Testis (tissue), 3 donors: Measurements from ENCODE around the gene PCLAF. TPM values are rescaled to one million over a fixed set of nuclear protein-coding genes. Genes with fewer than 3 reads are reported as not detected.

Experiments
- DNase-seq: peaks from one replicate; pipeline ENCODE4 v3.0.0-alpha.2; 2019
- H3K27ac ChIP-seq, 2 donors: fragments of 200-600 bp; sonication (generic); one replicate each; pipeline ENCODE4 v1.5.1; 2019
- H3K27me3 ChIP-seq: fragments of 200-600 bp; sonication (generic); one replicate; pipeline ENCODE4 v1.5.1; 2019
- H3K36me3 ChIP-seq: fragments of 200-600 bp; sonication (generic); one replicate; pipeline ENCODE4 v1.5.1; 2017; ENCODE audit warnings: low read depth; ENCODE audit errors: missing control alignments
- H3K4me1 ChIP-seq: fragments of 200-600 bp; sonication (generic); one replicate; pipeline ENCODE4 v1.5.1; 2019
- H3K4me3 ChIP-seq, 2 donors: fragments of 200-600 bp; sonication (generic); one replicate each; pipeline ENCODE4 v1.5.1; 2017 to 2019
- H3K9me3 ChIP-seq: fragments of 200-600 bp; sonication (generic); one replicate; pipeline ENCODE4 v1.5.1; 2017
- POLR2A ChIP-seq: fragments of 450-650 bp; IDR thresholded peaks from one replicate; pipeline ENCODE4 v1.6.1; 2017; ENCODE audit warnings: antibody characterized with exemption, mild to moderate bottlenecking, moderate library complexity
- WGBS, 2 donors: methylation state at CpG; one replicate each; pipeline ENCODE4 v1.1.5; 2018; 5-methylcytosine and 5-hydroxymethylcytosine counted together
- intact Hi-C: fragments of 100-400 bp; cut with DNase I; formaldehyde crosslinking; loops from one replicate; pipeline ENCODE4 v1.15.1; 2023; ENCODE audit warnings: low total_unique reads
- polyA plus RNA-seq: library from polyadenylated mRNA; stranded (reverse); fragments of 350-450 nt; fragmentation: Illumina TruSeq; extraction: RNeasy Lipid Tissue Mini Kit (QIAGEN cat#74804); gene quantifications from one replicate; pipeline ENCODE4 v1.2.3, GENCODE V29; 2014; ENCODE audit warnings: low read depth, low replicate concordance; ENCODE audit not compliant: insufficient read depth
- total RNA-seq, 2 donors: library from RNA; depleted of rRNA; stranded (reverse); fragments of >200 nt; gene quantifications; one replicate each; pipeline ENCODE4 v1.2.3, GENCODE V29; 2016
- TF ChIP-seq, protein P1 (sequence below), 3 experiments: fragments of 450-650 bp in 2 of 3; fragments of 200-600 bp in 1 of 3; sonication (generic) in 1 of 3; IDR thresholded peaks; one replicate each; pipeline ENCODE4 v1.5.1; 2016 to 2019; ENCODE audit warnings: antibody characterized with exemption in 3 of 3, mild to moderate bottlenecking in 2 of 3, moderate library complexity in 1 of 3

Gene PCLAF
- total and polyA plus RNA-seq, 3 donors from 2014 or later, result 6.0 to 19.5 (median 10.9) TPM

DNA sequence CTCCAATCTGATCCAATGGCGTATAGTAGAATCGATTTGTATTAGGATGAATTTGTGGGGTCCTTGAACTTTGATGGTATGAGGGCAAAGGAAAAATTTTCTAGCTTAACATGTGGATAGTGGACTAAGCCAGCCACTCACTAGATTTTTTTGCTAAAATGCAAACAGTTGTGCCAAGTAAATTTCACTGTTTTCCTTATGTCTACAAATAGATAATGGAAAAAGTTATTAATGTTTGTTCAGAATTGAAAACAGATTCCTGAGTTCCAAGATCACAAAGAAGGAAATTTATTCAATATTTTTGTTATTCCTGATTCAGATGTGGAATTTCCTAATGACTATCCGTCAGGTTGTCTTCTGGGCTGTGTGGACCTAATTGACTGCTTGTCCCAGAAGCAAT lies 44.0 kb upstream of the PCLAF start:
- Histone ChIP-seq H3K4me1 (peaks cover 6% of the 10 kb centered on the region), H3K36me3 (peaks cover 3% of the 10 kb centered on the region), H3K27me3 (no peaks in the 10 kb centered on the region), H3K4me3 (no peak overlapping the region), H3K27ac (no peak overlapping the region), H3K9me3 (no peaks in the 10 kb centered on the region)
- 82 to 85% methylated on average over 3 of the region's 3 CpGs for WGBS, 2 donors
- DNase-seq, result no peak
- no peak for TF ChIP-seq POLR2A
- TF ChIP-seq, protein P1, sequence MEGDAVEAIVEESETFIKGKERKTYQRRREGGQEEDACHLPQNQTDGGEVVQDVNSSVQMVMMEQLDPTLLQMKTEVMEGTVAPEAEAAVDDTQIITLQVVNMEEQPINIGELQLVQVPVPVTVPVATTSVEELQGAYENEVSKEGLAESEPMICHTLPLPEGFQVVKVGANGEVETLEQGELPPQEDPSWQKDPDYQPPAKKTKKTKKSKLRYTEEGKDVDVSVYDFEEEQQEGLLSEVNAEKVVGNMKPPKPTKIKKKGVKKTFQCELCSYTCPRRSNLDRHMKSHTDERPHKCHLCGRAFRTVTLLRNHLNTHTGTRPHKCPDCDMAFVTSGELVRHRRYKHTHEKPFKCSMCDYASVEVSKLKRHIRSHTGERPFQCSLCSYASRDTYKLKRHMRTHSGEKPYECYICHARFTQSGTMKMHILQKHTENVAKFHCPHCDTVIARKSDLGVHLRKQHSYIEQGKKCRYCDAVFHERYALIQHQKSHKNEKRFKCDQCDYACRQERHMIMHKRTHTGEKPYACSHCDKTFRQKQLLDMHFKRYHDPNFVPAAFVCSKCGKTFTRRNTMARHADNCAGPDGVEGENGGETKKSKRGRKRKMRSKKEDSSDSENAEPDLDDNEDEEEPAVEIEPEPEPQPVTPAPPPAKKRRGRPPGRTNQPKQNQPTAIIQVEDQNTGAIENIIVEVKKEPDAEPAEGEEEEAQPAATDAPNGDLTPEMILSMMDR (IDR thresholded peaks at IDR 0.05), result no peak
- intact Hi-C loops, result loop anchor here (10.0 kb wide), 1 partner anchor 260 kb away; no protein-coding TSS in a partner anchor

DNA sequence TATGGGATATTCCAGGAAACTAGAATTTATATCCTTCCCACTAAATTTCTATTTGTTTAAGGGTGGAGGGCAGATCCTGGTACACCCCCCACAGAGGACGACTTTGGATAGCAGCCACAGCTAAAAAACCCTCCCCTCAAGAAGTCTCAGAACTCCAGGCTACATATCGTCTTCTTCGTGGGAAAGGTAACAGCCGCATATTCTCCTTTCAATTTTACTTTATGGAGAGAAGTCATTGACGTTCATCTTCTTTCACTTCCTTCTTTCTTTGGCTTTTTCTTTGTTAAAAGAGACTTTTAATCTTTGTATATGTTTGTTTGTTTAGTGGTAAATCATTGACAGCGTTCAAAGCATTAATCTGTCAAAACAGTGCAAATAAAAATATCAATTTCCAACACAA lies 42.7 kb upstream of the PCLAF start:
- H3K9me3 ChIP-seq, result no peaks in the 10 kb centered on the region
- WGBS, 2 donors, result 76 to 81% methylated on average over 6 of the region's 6 CpGs
- H3K27me3 ChIP-seq, result no peaks in the 10 kb centered on the region
- no peaks in the 10 kb centered on the region for H3K4me1 ChIP-seq
- no peak overlapping the region for H3K4me3 ChIP-seq
- no peak overlapping the region for H3K27ac ChIP-seq
- peaks cover 3% of the 10 kb centered on the region for H3K36me3 ChIP-seq
- no peak for DNase-seq
- intact Hi-C loops, result loop anchor here (10.0 kb wide), 1 partner anchor 261 kb away; no protein-coding TSS in a partner anchor
- TF ChIP-seq, protein P1 (IDR thresholded peaks at IDR 0.05), result no peak
- TF ChIP-seq POLR2A, result no peak

DNA sequence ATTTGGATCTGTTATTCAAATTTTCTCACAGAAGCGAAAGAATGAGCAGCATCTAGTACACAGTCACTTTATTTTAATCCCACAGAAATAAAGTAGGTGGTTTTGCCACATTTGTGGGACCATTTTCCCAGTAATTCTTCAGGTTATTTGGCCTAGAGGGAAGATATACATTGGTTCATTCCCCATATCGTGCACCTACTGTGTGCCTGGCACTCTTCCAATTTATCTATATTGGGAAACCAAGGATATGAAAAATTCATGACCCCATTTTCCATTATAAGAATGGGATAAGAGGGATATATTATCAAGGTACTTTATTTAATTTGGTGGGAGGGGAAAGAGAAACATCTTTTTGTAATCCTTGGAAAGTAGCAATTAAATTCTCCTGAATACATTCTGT lies 41.5 kb upstream of the PCLAF start:
- Histone ChIP-seq H3K4me1 (no peaks in the 10 kb centered on the region), H3K9me3 (no peaks in the 10 kb centered on the region), H3K27me3 (no peaks in the 10 kb centered on the region), H3K36me3 (peaks cover 1% of the 10 kb centered on the region), H3K4me3 (no peak overlapping the region), H3K27ac (no peak overlapping the region)
- WGBS, 2 donors, result 85 to 95% methylated on average over 2 of the region's 2 CpGs
- DNase-seq, result no peak
- TF ChIP-seq, protein P1 (IDR thresholded peaks at IDR 0.05), result no peak
- no peak for TF ChIP-seq POLR2A
- intact Hi-C loops, result loop anchor here (10.0 kb wide), 1 partner anchor 262 kb away; no protein-coding TSS in a partner anchor

DNA sequence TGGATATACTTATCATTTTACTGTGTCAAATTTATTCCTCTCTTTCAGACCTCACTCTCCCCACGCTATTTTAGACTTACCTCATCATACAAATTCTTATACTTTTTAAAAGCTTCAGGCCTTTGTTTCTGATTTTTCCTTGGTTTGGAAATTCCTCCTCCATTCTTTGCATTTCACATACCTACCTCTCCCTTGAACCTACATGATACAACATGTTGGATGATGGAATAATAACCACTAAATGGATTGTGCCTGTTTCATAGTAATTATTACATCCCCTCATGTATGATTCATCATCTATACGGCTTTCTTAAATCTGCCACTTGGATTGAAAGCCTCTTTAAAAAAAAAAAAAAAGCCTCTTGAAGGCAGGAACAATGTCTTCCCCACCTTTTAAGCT lies 31.0 kb upstream of the PCLAF start:
- intact Hi-C loops, result no loop called here
- Histone ChIP-seq H3K27ac (no peak overlapping the region), H3K36me3 (no peaks in the 10 kb centered on the region), H3K27me3 (no peaks in the 10 kb centered on the region), H3K4me1 (no peaks in the 10 kb centered on the region), H3K4me3 (no peak overlapping the region), H3K9me3 (no peaks in the 10 kb centered on the region)
- WGBS, 2 donors, result 93 to 95% methylated on average over 2 of the region's 2 CpGs
- DNase-seq, result no peak
- TF ChIP-seq, protein P1 (IDR thresholded peaks at IDR 0.05), result no peak
- TF ChIP-seq POLR2A, result no peak

DNA sequence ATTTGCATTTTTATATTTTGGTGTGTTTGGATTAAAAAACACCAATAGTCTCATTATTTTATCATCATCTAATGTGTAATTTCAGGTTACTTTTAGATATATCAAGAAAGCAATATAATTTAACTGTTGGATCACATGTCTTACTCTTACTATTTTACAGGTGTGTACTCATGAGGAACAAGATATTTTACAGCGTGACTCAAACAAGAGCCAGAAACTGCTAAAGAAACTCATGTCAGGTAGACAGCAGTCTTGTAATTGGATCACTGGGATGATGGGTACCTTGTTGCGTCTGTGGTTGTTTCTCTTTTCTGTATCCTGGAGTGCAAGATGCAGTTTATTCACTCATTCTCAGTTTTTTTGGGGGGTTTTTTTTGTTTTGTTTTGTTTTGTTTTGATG lies 19.3 kb upstream of the PCLAF start:
- WGBS, 2 donors, result 92 to 99% methylated on average over 2 of the region's 2 CpGs
- no peaks in the 10 kb centered on the region for H3K9me3 ChIP-seq
- no peak overlapping the region for H3K27ac ChIP-seq
- intact Hi-C loops, result no loop called here
- no peak for DNase-seq
- no peaks in the 10 kb centered on the region for H3K27me3 ChIP-seq
- no peaks in the 10 kb centered on the region for H3K36me3 ChIP-seq
- no peak overlapping the region for H3K4me3 ChIP-seq
- no peaks in the 10 kb centered on the region for H3K4me1 ChIP-seq
- TF ChIP-seq POLR2A, result no peak
- TF ChIP-seq, protein P1 (IDR thresholded peaks at IDR 0.05), result no peak
